ENCODE data around the gene QRFP.

QRFP gene

GRCh38 chr9:130897105-130897751 is 616 bp upstream of the QRFP start:
- Histone ChIP-seq H2BK12ac (ENCODE audit: low read length in 2 of 2) (no peak overlapping the region), H4K8ac (ENCODE audit: low read length) (no peak overlapping the region), H3K23ac (ENCODE audit: low read length in 2 of 2) (no peak overlapping the region), H4K91ac (ENCODE audit: low read length) (no peak overlapping the region), H2BK120ac (ENCODE audit: low read depth, low read length) (no peak overlapping the region), H2AFZ (ENCODE audit: low read depth, low read length) (no peak overlapping the region), H3K18ac (ENCODE audit: low read depth in 1 of 2, low read length in 2 of 2) (no peak overlapping the region), H3K27ac (ENCODE audit: low read length, poor library complexity, severe bottlenecking) (no peak overlapping the region), H2AK5ac (ENCODE audit: low read length, severe bottlenecking) (no peak overlapping the region), H3K36me3 (ENCODE audit: control insufficient read depth in 1 of 2, insufficient read depth in 2 of 2, low read depth in 1 of 2, low read length in 2 of 2) (peaks cover 24 to 39% of the 10 kb centered on the region in 2 experiments), H3K9ac (ENCODE audit: low read length) (no peak overlapping the region), H3K4me2 (ENCODE audit: low read length, poor library complexity, severe bottlenecking) (no peak overlapping the region), H3K4me1 (ENCODE audit: control insufficient read depth, insufficient read depth, low read depth, low read length) (peaks cover 18% of the 10 kb centered on the region), H2BK15ac (ENCODE audit: low read depth, poor library complexity, severe bottlenecking) (peak overlapping the region; percentile 34), H3K9me3 (ENCODE audit: control insufficient read depth, low read length) (no peaks in the 10 kb centered on the region), H3K14ac (ENCODE audit: low read length in 2 of 2) (no peak overlapping the region), H3K79me1 (replicated peaks; ENCODE audit: low read length, poor library complexity, severe bottlenecking) (peaks cover 3% of the 10 kb centered on the region), H3K27me3 (ENCODE audit: control insufficient read depth in 1 of 2, insufficient read depth in 1 of 2, low read length in 2 of 2) (peaks cover 9 to 33% of the 10 kb centered on the region in 2 experiments), H2BK5ac (ENCODE audit: low read depth, low read length, poor library complexity, severe bottlenecking) (no peak overlapping the region), H3K4ac (ENCODE audit: low read depth in 1 of 2, low read length in 2 of 2) (no peak overlapping the region), H3K4me3 (ENCODE audit: insufficient read depth in 1 of 2, low read depth in 1 of 2, low read length in 2 of 2) (no peak overlapping the region)
- DNase-seq, result no peak
- 83% methylated on average over 16 of the region's 16 CpGs for WGBS

DNA sequence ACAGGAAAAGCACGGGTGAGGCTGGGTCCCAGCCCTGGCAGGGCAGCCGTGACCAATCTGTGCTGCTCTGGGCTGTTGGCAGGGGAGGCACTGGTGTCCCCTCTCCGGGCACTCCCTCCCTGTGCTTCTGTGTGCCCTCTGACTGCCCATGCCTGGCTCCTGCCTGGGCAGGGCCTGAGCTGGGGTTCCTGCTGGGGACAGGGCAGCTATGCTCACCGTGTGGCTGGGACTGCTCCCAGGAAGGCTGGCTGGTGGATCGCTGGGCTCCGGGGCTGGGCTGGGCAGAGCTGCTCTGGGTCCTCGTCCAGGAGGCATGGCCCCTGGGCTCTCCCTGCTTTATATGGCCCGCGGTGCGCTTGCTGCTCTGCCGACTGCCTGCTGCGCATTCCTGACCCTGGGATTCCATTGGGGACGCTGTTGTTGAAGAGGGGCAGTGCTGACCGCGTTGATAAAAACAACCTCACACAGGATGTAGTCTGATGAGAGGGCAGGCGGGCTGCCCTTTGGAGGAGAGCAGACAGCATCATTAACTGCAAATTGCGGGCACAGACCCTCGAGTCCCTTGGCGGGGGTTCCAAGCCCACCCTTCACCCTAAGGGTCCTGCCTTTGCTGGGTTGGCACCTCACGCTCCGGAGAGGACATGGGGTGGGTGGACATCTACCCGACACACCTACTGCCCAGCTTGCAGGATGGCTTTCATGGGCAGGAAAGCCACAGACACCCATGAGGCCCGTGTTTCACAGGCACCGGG is 955 bp downstream of the QRFP start:
- H3K79me1 ChIP-seq (replicated peaks; ENCODE audit: low read length, poor library complexity, severe bottlenecking), result peaks cover 3% of the 10 kb centered on the region
- H3K9ac ChIP-seq (ENCODE audit: low read length), result no peak overlapping the region
- H3K9me3 ChIP-seq (ENCODE audit: control insufficient read depth, low read length), result no peaks in the 10 kb centered on the region

GRCh38 chr9:130895038-130895437 is 1.6 kb downstream of the QRFP start:
- Histone ChIP-seq H3K4ac (ENCODE audit: low read depth in 1 of 2, low read length in 2 of 2) (no peak overlapping the region), H3K4me1 (ENCODE audit: control insufficient read depth, insufficient read depth, low read depth, low read length) (peaks cover 13% of the 10 kb centered on the region), H2BK15ac (ENCODE audit: low read depth, poor library complexity, severe bottlenecking) (no peak overlapping the region), H2BK120ac (ENCODE audit: low read depth, low read length) (no peak overlapping the region), H3K9ac (ENCODE audit: low read length) (no peak overlapping the region), H4K8ac (ENCODE audit: low read length) (no peak overlapping the region), H3K23ac (ENCODE audit: low read length in 2 of 2) (no peak overlapping the region), H3K4me3 (ENCODE audit: insufficient read depth in 1 of 2, low read depth in 1 of 2, low read length in 2 of 2) (no peak overlapping the region), H3K27me3 (ENCODE audit: control insufficient read depth in 1 of 2, insufficient read depth in 1 of 2, low read length in 2 of 2) (peaks cover 0 to 13% of the 10 kb centered on the region in 2 experiments), H3K18ac (ENCODE audit: low read depth in 1 of 2, low read length in 2 of 2) (no peak overlapping the region), H3K9me3 (ENCODE audit: control insufficient read depth, low read length) (no peaks in the 10 kb centered on the region), H3K4me2 (ENCODE audit: low read length, poor library complexity, severe bottlenecking) (no peak overlapping the region), H3K14ac (ENCODE audit: low read length in 2 of 2) (no peak overlapping the region), H2AK5ac (ENCODE audit: low read length, severe bottlenecking) (no peak overlapping the region), H2BK5ac (ENCODE audit: low read depth, low read length, poor library complexity, severe bottlenecking) (no peak overlapping the region), H4K91ac (ENCODE audit: low read length) (no peak overlapping the region), H2AFZ (ENCODE audit: low read depth, low read length) (no peak overlapping the region), H3K27ac (ENCODE audit: low read length, poor library complexity, severe bottlenecking) (no peak overlapping the region), H2BK12ac (ENCODE audit: low read length in 2 of 2) (no peak overlapping the region), H3K36me3 (ENCODE audit: control insufficient read depth in 1 of 2, insufficient read depth in 2 of 2, low read depth in 1 of 2, low read length in 2 of 2) (peaks cover 45 to 60% of the 10 kb centered on the region in 2 experiments), H3K79me1 (replicated peaks; ENCODE audit: low read length, poor library complexity, severe bottlenecking) (peaks cover 3% of the 10 kb centered on the region)
- 90% methylated on average over 9 of the region's 9 CpGs for WGBS
- no peak for DNase-seq

More for the DNA sequence above, 955 bp downstream of the QRFP start:
- H3K4ac ChIP-seq (ENCODE audit: low read depth in 1 of 2, low read length in 2 of 2), result no peak overlapping the region
- no peak overlapping the region for H2BK5ac ChIP-seq (ENCODE audit: low read depth, low read length, poor library complexity, severe bottlenecking)
- H3K36me3 ChIP-seq (ENCODE audit: control insufficient read depth in 1 of 2, insufficient read depth in 2 of 2, low read depth in 1 of 2, low read length in 2 of 2), result peaks cover 39 to 54% of the 10 kb centered on the region in 2 experiments
- H4K8ac ChIP-seq (ENCODE audit: low read length), result no peak overlapping the region
- H3K27me3 ChIP-seq (ENCODE audit: control insufficient read depth in 1 of 2, insufficient read depth in 1 of 2, low read length in 2 of 2), result peaks cover 5 to 19% of the 10 kb centered on the region in 2 experiments
- no peak overlapping the region for H3K18ac ChIP-seq (ENCODE audit: low read depth in 1 of 2, low read length in 2 of 2)
- no peak overlapping the region for H3K4me2 ChIP-seq (ENCODE audit: low read length, poor library complexity, severe bottlenecking)
- H2BK15ac ChIP-seq (ENCODE audit: low read depth, poor library complexity, severe bottlenecking), result no peak overlapping the region
- H3K27ac ChIP-seq (ENCODE audit: low read length, poor library complexity, severe bottlenecking), result no peak overlapping the region
- H3K4me3 ChIP-seq (ENCODE audit: insufficient read depth in 1 of 2, low read depth in 1 of 2, low read length in 2 of 2), result no peak overlapping the region
- H3K23ac ChIP-seq (ENCODE audit: low read length in 2 of 2), result no peak overlapping the region
- peak overlapping the region in 1 of 2 experiments; percentile 68 for H3K14ac ChIP-seq (ENCODE audit: low read length in 2 of 2)
- H2AK5ac ChIP-seq (ENCODE audit: low read length, severe bottlenecking), result no peak overlapping the region
- H4K91ac ChIP-seq (ENCODE audit: low read length), result no peak overlapping the region
- WGBS, result 85% methylated on average over 24 of the region's 24 CpGs
- no peak overlapping the region for H2AFZ ChIP-seq (ENCODE audit: low read depth, low read length)
- H2BK120ac ChIP-seq (ENCODE audit: low read depth, low read length), result no peak overlapping the region
- H3K4me1 ChIP-seq (ENCODE audit: control insufficient read depth, insufficient read depth, low read depth, low read length), result peaks cover 13% of the 10 kb centered on the region
- DNase-seq, result no peak
- no peak overlapping the region for H2BK12ac ChIP-seq (ENCODE audit: low read length in 2 of 2)

- Histone ChIP-seq H3K9ac (ENCODE audit: low read length) (no peak overlapping the region), H2BK5ac (ENCODE audit: low read depth, low read length, poor library complexity, severe bottlenecking) (no peak overlapping the region), H3K9me3 (ENCODE audit: control insufficient read depth, low read length) (no peaks in the 10 kb centered on the region), H4K91ac (ENCODE audit: low read length) (no peak overlapping the region), H2BK15ac (ENCODE audit: low read depth, poor library complexity, severe bottlenecking) (no peak overlapping the region), H3K36me3 (ENCODE audit: control insufficient read depth in 1 of 2, insufficient read depth in 2 of 2, low read depth in 1 of 2, low read length in 2 of 2) (peaks cover 50 to 64% of the 10 kb centered on the region in 2 experiments), H2AK5ac (ENCODE audit: low read length, severe bottlenecking) (no peak overlapping the region), H3K4ac (ENCODE audit: low read depth in 1 of 2, low read length in 2 of 2) (no peak overlapping the region), H3K27ac (ENCODE audit: low read length, poor library complexity, severe bottlenecking) (no peak overlapping the region), H2BK120ac (ENCODE audit: low read depth, low read length) (no peak overlapping the region), H3K18ac (ENCODE audit: low read depth in 1 of 2, low read length in 2 of 2) (no peak overlapping the region), H3K14ac (ENCODE audit: low read length in 2 of 2) (no peak overlapping the region), H2BK12ac (ENCODE audit: low read length in 2 of 2) (no peak overlapping the region), H2AFZ (ENCODE audit: low read depth, low read length) (no peak overlapping the region), H3K27me3 (ENCODE audit: control insufficient read depth in 1 of 2, insufficient read depth in 1 of 2, low read length in 2 of 2) (peaks cover 0 to 8% of the 10 kb centered on the region in 2 experiments), H3K4me2 (ENCODE audit: low read length, poor library complexity, severe bottlenecking) (no peak overlapping the region), H3K4me3 (ENCODE audit: insufficient read depth in 1 of 2, low read depth in 1 of 2, low read length in 2 of 2) (no peak overlapping the region), H3K4me1 (ENCODE audit: control insufficient read depth, insufficient read depth, low read depth, low read length) (peaks cover 13% of the 10 kb centered on the region), H4K8ac (ENCODE audit: low read length) (no peak overlapping the region), H3K79me1 (replicated peaks; ENCODE audit: low read length, poor library complexity, severe bottlenecking) (peaks cover 3% of the 10 kb centered on the region), H3K23ac (ENCODE audit: low read length in 2 of 2) (no peak overlapping the region)
- no peak for DNase-seq
- WGBS, result 82% methylated on average over 7 of the region's 7 CpGs
Observed at GRCh38 chr9:130894546-130894945, 2.1 kb downstream of the QRFP start.
